ENCODE results near the gene NACC2. TPM values are rescaled to one million over a fixed set of nuclear protein-coding genes. Genes with fewer than 3 reads are reported as not detected.

Gene NACC2
- total RNA-seq, 2 experiments from 2014 or later = 4.2 to 5.2 TPM

DNA sequence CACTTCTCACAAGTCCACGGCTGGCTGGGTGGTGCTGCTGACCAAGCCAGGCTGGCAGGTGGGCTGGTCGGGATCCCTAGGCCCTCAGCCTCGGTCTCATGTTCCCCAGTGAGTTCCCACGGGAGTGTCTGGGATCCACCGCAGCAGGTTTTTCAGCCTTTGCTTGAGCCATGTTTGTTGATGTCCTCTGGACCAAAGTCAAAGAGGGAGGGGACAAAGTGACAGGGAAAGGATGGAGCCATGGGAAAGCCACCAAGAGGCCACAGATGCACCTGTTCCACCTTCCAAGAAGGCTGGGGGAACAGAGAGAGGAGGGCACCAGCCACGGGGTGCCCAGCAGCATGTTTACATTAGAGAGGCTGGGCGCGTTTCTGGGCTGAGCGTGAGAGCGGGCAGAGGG lies 131.2 kb downstream of the NACC2 start:
- Mint-ChIP-seq H3K4me3 (no peak overlapping the region), H3K9me3 (ENCODE audit: low read depth) (no peaks in the 10 kb centered on the region), H3K36me3 (ENCODE audit: low read depth) (no peaks in the 10 kb centered on the region), H3K27ac (no peak overlapping the region), H3K27me3 (no peaks in the 10 kb centered on the region), H3K4me1 (peaks cover 29% of the 10 kb centered on the region)
- DNase-seq = no peak
- ChIA-PET POLR2A (no interaction called here), CTCF (interaction anchor here (0.7 kb wide), 1 partner anchor 50 kb away, joined by 3 read pairs; no protein-coding TSS in a partner anchor)
- no peak for ATAC-seq
- intact Hi-C loops (cut with DNase I, micrococcal nuclease) = loop anchor here in 1 of 2 experiments (5.0 kb wide), 3 partner anchors 167 to 362 kb away; partner anchors contain the start of gene KCNT1

- ChIA-PET CTCF (interaction anchor here (0.7 kb wide), 1 partner anchor 50 kb away, joined by 3 read pairs; no protein-coding TSS in a partner anchor), POLR2A (no interaction called here)
- ATAC-seq = no peak
- H3K4me1 Mint-ChIP-seq = peaks cover 35% of the 10 kb centered on the region
- H3K27ac Mint-ChIP-seq = no peak overlapping the region
- H3K36me3 Mint-ChIP-seq (ENCODE audit: low read depth) = no peaks in the 10 kb centered on the region
- no peak overlapping the region for H3K4me3 Mint-ChIP-seq
- no peak for DNase-seq
- intact Hi-C loops (cut with DNase I, micrococcal nuclease) = loop anchor here in 1 of 2 experiments (5.0 kb wide), 3 partner anchors 166 to 361 kb away; partner anchors contain the start of gene KCNT1
- H3K9me3 Mint-ChIP-seq (ENCODE audit: low read depth) = no peaks in the 10 kb centered on the region
- H3K27me3 Mint-ChIP-seq = no peaks in the 10 kb centered on the region
These were observed 131.8 kb downstream of the NACC2 start for GRCh38 chr9:135963338-135963737.

GRCh38 chr9:135962696-135963307 lies 132.3 kb downstream of the NACC2 start:
- no peaks in the 10 kb centered on the region for H3K27me3 Mint-ChIP-seq
- H3K4me3 Mint-ChIP-seq = peak overlapping the region; percentile 72
- DNase-seq (no peak), ATAC-seq (no peak)
- intact Hi-C loops (cut with DNase I, micrococcal nuclease) = loop anchor here in 1 of 2 experiments (5.0 kb wide), 3 partner anchors 166 to 361 kb away; partner anchors contain the start of gene KCNT1
- H3K27ac Mint-ChIP-seq = no peak overlapping the region
- H3K36me3 Mint-ChIP-seq (ENCODE audit: low read depth) = no peaks in the 10 kb centered on the region
- H3K4me1 Mint-ChIP-seq = peaks cover 36% of the 10 kb centered on the region
- ChIA-PET POLR2A (no interaction called here), CTCF (interaction anchor here (3.3 kb wide), 1 partner anchor 38 kb away, joined by 11 read pairs; no protein-coding TSS in a partner anchor)
- H3K9me3 Mint-ChIP-seq (ENCODE audit: low read depth) = no peaks in the 10 kb centered on the region

DNA sequence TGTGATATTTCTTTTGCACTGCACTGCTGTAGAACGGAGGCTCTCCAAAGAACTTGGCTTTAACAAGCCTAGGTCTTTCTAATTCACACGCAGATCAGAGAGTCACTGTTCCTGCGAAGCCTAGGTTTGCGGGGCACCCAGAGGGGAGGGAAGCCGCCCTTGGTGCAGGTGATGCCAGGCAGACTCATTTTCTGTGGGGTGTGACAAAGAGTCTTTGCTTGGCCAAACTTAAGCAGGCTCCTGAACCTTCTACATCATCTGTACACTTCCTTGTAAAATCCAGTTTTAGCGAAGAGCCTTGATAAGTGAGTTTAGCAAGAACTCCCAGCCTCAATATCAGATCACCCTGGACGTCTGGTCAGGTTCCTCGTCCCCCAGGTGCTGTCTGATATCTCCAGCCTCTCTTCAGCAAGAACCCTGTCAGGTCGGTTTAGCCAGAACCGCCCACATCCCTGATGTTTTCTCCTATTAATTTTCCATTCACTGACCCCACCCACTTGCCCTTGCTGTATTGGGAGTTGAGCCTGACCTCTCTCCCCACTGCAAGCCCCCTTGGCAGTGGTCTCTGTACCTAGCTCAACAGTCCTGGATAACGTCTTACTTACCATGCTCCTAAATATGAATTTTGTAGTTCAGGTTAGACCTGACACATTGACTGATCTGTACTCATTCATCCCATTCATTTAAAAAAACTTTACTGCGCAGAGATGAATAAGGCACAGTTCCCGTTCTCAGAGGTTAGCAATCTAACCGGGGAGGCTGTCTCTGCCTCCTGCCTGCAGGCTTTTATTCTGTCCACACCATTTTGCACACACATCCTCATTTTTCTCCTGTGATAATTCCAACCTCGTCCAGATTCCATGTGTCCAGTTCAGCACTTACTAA lies 133.0 kb downstream of the NACC2 start:
- Mint-ChIP-seq H3K9me3 (ENCODE audit: low read depth) (no peaks in the 10 kb centered on the region), H3K27me3 (no peaks in the 10 kb centered on the region), H3K36me3 (ENCODE audit: low read depth) (no peaks in the 10 kb centered on the region), H3K4me3 (peak overlapping the region; percentile 72), H3K4me1 (peaks cover 32% of the 10 kb centered on the region), H3K27ac (peak overlapping the region; percentile 63)
- DNase-seq (no peak), ATAC-seq (no peak)
- intact Hi-C loops (cut with DNase I, micrococcal nuclease) = loop anchor here (1.0 to 5.0 kb wide), 21 partner anchors 23 to 1798 kb away; partner anchors contain the start of genes TMEM250 (in 2 of the 2), CAMSAP1 (in 1 of the 2), DNLZ (in 1 of the 2) and ENTR1 (in 1 of the 2)
- POLR2A ChIA-PET = interaction anchor here (0.9 kb wide), 1 partner anchor 36 kb away, joined by 3 read pairs; no protein-coding TSS in a partner anchor
- CTCF ChIA-PET = interaction anchor here (3.3 kb wide), 1 partner anchor 37 kb away, joined by 11 read pairs; no protein-coding TSS in a partner anchor

- CTCF ChIA-PET = interaction anchor here (3.3 kb wide), 1 partner anchor 36 kb away, joined by 11 read pairs; no protein-coding TSS in a partner anchor
- intact Hi-C loops (cut with DNase I, micrococcal nuclease) = loop anchor here (1.0 to 5.0 kb wide), 21 partner anchors 22 to 1797 kb away; partner anchors contain the start of genes TMEM250 (in 2 of the 2), CAMSAP1 (in 1 of the 2), DNLZ (in 1 of the 2) and ENTR1 (in 1 of the 2)
- peak; percentile 98 for DNase-seq
- H3K36me3 Mint-ChIP-seq (ENCODE audit: low read depth) = no peaks in the 10 kb centered on the region
- peak within 1 kb of the TSS; percentile 73 for H3K27ac Mint-ChIP-seq
- no peaks in the 10 kb centered on the region for H3K9me3 Mint-ChIP-seq (ENCODE audit: low read depth)
- POLR2A ChIA-PET = interaction anchor here (0.7 to 0.9 kb wide), 2 partner anchors 32 to 36 kb away, joined by 3 to 4 read pairs; no protein-coding TSS in a partner anchor
- peak; percentile 92 for ATAC-seq
- no peaks in the 10 kb centered on the region for H3K27me3 Mint-ChIP-seq
- peak within 1 kb of the TSS; percentile 87 for H3K4me3 Mint-ChIP-seq
- H3K4me1 Mint-ChIP-seq = peaks cover 32% of the 10 kb centered on the region
These were observed 133.8 kb downstream of the NACC2 start, which contains the start of gene UBAC1 for GRCh38 chr9:135961277-135961715. Gene UBAC1 (minus strand): TSS chr9:135961373. CDS start chr9:135961162, 211 bp downstream.

GRCh38 chr9:135960411-135961276 lies 134.4 kb downstream of the NACC2 start:
- intact Hi-C loops (cut with DNase I, micrococcal nuclease) = loop anchor here (1.0 to 5.0 kb wide), 21 partner anchors 21 to 1796 kb away; partner anchors contain the start of genes TMEM250 (in 2 of the 2), CAMSAP1 (in 1 of the 2), DNLZ (in 1 of the 2) and ENTR1 (in 1 of the 2)
- ChIA-PET POLR2A (interaction anchor here (0.7 to 0.9 kb wide), 2 partner anchors 33 to 35 kb away, joined by 3 to 4 read pairs; no protein-coding TSS in a partner anchor), CTCF (interaction anchor here (0.6 to 3.3 kb wide), 4 partner anchors 10 to 1476 kb away, joined by 3 to 11 read pairs (median 3); no protein-coding TSS in a partner anchor)
- no peaks in the 10 kb centered on the region for H3K9me3 Mint-ChIP-seq (ENCODE audit: low read depth)
- ATAC-seq (no peak), DNase-seq (no peak)
- H3K36me3 Mint-ChIP-seq (ENCODE audit: low read depth) = no peaks in the 10 kb centered on the region
- no peaks in the 10 kb centered on the region for H3K27me3 Mint-ChIP-seq
- peak overlapping the region; percentile 65 for H3K27ac Mint-ChIP-seq
- H3K4me3 Mint-ChIP-seq = peak overlapping the region; percentile 87
- H3K4me1 Mint-ChIP-seq = peaks cover 32% of the 10 kb centered on the region

DNA sequence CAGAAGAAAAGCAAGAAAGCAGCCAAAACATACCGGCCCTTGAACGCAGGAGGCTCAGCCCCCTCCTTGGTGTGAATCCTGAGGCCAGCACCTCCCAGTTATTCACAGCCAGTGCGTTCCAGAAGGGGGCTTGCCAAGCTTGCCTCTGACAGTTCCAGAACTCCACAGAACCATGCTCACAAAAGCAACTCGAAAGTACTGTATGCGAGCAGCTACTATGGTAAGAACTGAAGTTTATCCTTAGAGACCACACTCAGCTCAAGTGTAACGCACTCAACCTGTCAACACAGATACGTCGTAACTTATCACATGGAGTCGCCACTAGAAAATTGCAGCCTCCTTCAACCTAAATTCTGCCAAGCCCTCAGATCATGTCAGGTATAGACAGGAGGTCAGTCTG lies 135.3 kb downstream of the NACC2 start:
- H3K4me1 Mint-ChIP-seq = peaks cover 32% of the 10 kb centered on the region
- DNase-seq (no peak), ATAC-seq (no peak)
- H3K27ac Mint-ChIP-seq = peak overlapping the region; percentile 53
- H3K9me3 Mint-ChIP-seq (ENCODE audit: low read depth) = no peaks in the 10 kb centered on the region
- ChIA-PET CTCF (interaction anchor here (0.6 to 3.3 kb wide), 3 partner anchors 10 to 1477 kb away, joined by 3 to 11 read pairs (median 3); no protein-coding TSS in a partner anchor), POLR2A (no interaction called here)
- H3K4me3 Mint-ChIP-seq = peak overlapping the region; percentile 87
- no peaks in the 10 kb centered on the region for H3K27me3 Mint-ChIP-seq
- intact Hi-C loops (cut with DNase I, micrococcal nuclease) = loop anchor here (2.0 to 5.0 kb wide), 7 partner anchors 33 to 459 kb away; partner anchors contain the start of genes KCNT1 (in 1 of the 2) and MRPS2 (in 1 of the 2)
- H3K36me3 Mint-ChIP-seq (ENCODE audit: low read depth) = peaks cover 3% of the 10 kb centered on the region

DNA sequence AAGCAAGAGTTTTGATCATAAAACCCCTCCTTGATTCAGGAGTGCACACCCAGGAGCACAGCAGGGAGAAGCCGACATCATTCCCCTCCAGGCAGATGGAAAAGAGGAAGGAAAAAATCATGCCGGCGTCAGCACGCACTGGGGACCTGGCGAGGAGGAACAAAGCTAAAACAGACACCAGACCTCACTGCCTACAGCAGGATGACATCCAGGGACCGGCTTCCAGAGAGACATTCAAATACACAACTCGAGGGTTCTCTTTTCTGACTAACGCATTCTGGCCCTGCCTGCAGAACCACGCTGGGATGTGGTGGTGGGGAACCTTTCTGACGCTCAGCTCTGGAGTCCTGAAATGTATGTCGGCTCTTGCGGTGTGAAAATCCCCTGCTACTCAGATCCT lies 136.6 kb downstream of the NACC2 start:
- intact Hi-C loops (cut with DNase I, micrococcal nuclease) = no loop called here
- no peak for DNase-seq
- Mint-ChIP-seq H3K27me3 (no peaks in the 10 kb centered on the region), H3K27ac (no peak overlapping the region), H3K4me3 (no peak overlapping the region), H3K9me3 (ENCODE audit: low read depth) (no peaks in the 10 kb centered on the region), H3K36me3 (ENCODE audit: low read depth) (peaks cover 10% of the 10 kb centered on the region), H3K4me1 (peaks cover 32% of the 10 kb centered on the region)
- ATAC-seq = no peak
- POLR2A ChIA-PET = interaction anchor here (0.6 kb wide), 1 partner anchor 48 kb away, joined by 3 read pairs; no protein-coding TSS in a partner anchor
- CTCF ChIA-PET = no interaction called here

DNA sequence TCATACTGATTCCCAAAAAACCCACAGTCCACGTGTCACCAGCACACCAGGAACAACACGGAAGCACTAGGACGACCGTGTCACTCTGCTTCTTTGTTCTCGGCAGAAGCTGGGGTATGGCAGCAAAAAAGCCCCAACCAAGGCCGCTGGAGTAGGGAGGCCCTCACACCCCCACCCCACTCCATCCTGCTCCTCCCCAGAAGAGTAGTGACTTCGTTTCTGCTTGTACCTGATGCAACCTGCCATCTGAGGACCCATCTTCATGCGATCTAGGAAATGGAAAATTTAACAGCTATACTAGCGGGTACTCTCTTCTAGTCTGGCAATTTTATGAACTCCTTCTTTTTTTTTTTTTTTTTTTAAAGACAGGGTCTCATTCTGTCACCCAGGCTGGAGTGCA lies 137.7 kb downstream of the NACC2 start:
- Mint-ChIP-seq H3K9me3 (ENCODE audit: low read depth) (no peaks in the 10 kb centered on the region), H3K27me3 (no peaks in the 10 kb centered on the region), H3K4me3 (no peak overlapping the region), H3K36me3 (ENCODE audit: low read depth) (peaks cover 16% of the 10 kb centered on the region), H3K4me1 (peaks cover 28% of the 10 kb centered on the region), H3K27ac (no peak overlapping the region)
- ChIA-PET CTCF (interaction anchor here (1.0 kb wide), 1 partner anchor 94 kb away, joined by 3 read pairs; no protein-coding TSS in a partner anchor), POLR2A (no interaction called here)
- DNase-seq (no peak), ATAC-seq (no peak)
- intact Hi-C loops (cut with DNase I, micrococcal nuclease) = no loop called here

DNA sequence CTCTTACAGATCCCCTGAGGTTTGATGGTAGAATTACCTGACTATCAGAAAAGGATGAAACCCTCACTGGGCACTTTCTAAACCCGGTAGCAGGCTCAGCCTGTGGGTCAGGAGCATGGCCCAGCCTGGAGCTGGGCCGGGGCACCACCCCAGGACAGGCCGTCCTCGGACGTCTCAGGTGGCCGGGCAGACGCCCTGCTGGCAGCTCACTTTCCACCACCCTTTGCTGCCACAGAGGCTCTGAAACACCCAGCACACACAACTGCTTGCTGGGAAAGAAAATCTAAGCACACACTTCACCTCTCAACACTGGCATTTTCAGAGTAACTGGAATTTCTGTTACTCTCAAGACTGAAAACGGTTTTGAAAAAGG lies 138.3 kb downstream of the NACC2 start:
- no peak for ATAC-seq
- CTCF ChIA-PET = no interaction called here

More for the DNA sequence above, 138.3 kb downstream of the NACC2 start:
- peaks cover 21% of the 10 kb centered on the region for H3K4me1 Mint-ChIP-seq
- peaks cover 22% of the 10 kb centered on the region for H3K36me3 Mint-ChIP-seq (ENCODE audit: low read depth)
- no peak overlapping the region for H3K27ac Mint-ChIP-seq
- H3K4me3 Mint-ChIP-seq = no peak overlapping the region
- POLR2A ChIA-PET = no interaction called here
- no peak for DNase-seq
- H3K9me3 Mint-ChIP-seq (ENCODE audit: low read depth) = no peaks in the 10 kb centered on the region
- intact Hi-C loops (cut with DNase I, micrococcal nuclease) = no loop called here
- no peaks in the 10 kb centered on the region for H3K27me3 Mint-ChIP-seq

All from activated CD4-positive, alpha-beta T cell treated with anti-CD3 and anti-CD28 coated beads for 36 hours (primary cell).